ENCODE measurements around the gene CSF2RB. TPM values are rescaled to one million over a fixed set of nuclear protein-coding genes. Genes with fewer than 3 reads are reported as not detected.

The CSF2RB gene
- total RNA-seq = 4.6 and 4.9 TPM in 2 replicates

DNA sequence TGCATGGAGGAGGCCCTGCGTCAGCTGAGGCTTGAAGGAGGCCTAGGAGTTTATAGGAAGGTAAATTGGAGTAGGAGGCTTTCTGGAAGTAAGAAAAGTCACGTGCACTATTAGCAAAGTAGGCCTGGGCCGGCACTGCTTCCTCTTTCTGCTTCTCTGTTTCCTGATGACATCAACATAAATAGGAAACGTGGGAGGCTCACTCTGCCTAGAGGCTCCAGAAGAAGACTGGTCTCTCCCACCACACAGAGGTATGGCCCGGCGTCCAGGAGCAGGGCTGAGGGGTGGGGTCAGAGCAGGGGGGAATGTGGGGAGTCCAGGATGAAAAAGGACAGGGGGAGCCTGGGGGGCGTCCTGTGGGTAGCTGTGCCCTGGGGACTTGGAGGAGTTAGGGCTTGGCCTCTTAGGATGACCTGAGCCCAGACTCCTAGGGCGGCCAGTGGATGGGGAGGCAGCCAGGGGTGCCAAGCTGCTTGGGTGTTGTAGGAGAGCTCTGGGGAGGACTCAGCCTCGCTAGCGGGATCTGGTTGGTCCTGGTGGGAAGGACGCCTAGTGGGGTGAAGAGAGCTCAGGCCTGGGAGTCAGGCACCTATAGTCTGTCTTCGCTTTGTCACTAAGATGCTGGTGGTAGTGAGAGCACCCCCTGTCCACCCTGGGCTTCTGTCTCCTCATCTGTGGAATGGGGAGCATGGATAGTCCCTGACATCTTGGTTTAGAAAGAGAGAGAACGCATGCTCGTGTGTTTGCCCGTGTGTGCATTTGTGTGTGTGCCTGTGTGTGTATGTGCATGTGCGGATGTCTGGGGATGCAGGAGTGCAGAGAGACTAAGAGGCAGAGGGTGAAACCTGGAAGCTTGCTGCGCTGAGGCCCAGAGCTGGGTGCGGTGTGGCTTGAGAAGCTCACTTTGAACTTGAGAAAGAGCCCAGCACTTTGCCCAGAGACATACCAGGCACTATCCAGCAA, at the start of gene CSF2RB:
TSS of gene CSF2RB (plus strand) at position 202 of the 963 bp plus-strand sequence. CDS start 8,580 bp downstream, outside the sequence.
- intact Hi-C loops (cut with micrococcal nuclease) = no loop called here
- Mint-ChIP-seq H3K36me3 (ENCODE audit: low read depth) (no peaks in the 10 kb centered on the region), H3K4me1 (ENCODE audit: low read depth) (peaks cover 11% of the 10 kb centered on the region), H3K27me3 (ENCODE audit: low read depth) (peaks cover 37% of the 10 kb centered on the region), H3K27ac (no peak within 1 kb of the TSS), H3K4me3 (ENCODE audit: low read depth) (peak within 1 kb of the TSS; percentile 73), H3K9me3 (no peaks in the 10 kb centered on the region)
- DNase-seq (ENCODE audit: low spot score) = no peak

DNA sequence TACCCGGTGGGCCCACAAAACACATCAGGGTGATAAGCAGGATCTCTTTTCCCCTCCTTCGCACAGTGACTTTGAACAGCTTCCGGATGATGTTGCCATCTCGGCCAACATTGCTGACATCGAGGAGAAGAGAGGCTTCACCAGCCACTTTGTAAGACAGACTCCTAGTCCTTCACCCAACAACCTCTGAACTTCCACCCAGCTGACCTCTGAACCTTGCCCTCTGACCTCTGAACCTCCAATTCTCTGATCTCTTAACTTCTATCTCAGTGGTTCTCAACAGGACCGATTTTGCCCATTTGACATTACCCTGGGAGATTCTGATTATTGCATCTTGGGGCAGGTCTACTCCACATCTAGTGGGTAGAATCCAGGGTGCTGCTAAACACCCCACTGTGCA, 49.4 kb upstream of the CSF2RB start:
- Mint-ChIP-seq H3K4me1 (ENCODE audit: low read depth) (peaks cover 50% of the 10 kb centered on the region), H3K27me3 (ENCODE audit: low read depth) (no peaks in the 10 kb centered on the region)
- intact Hi-C loops (cut with micrococcal nuclease) = loop anchor here (5.0 kb wide), 1 partner anchor 298 kb away; no protein-coding TSS in a partner anchor

GRCh38 chr22:36864454-36865215, 48.8 kb upstream of the CSF2RB start:
- intact Hi-C loops (cut with micrococcal nuclease) = loop anchor here (5.0 kb wide), 1 partner anchor 298 kb away; no protein-coding TSS in a partner anchor
- peaks cover 32% of the 10 kb centered on the region for H3K36me3 Mint-ChIP-seq (ENCODE audit: low read depth)
- H3K9me3 Mint-ChIP-seq = no peaks in the 10 kb centered on the region
- no peak for DNase-seq (ENCODE audit: low spot score)
- H3K4me1 Mint-ChIP-seq (ENCODE audit: low read depth) = peaks cover 45% of the 10 kb centered on the region
- H3K27me3 Mint-ChIP-seq (ENCODE audit: low read depth) = no peaks in the 10 kb centered on the region
- H3K27ac Mint-ChIP-seq = peak overlapping the region; percentile 64
- H3K4me3 Mint-ChIP-seq (ENCODE audit: low read depth) = no peak overlapping the region

More for the DNA sequence above, 49.4 kb upstream of the CSF2RB start:
- Mint-ChIP-seq H3K36me3 (ENCODE audit: low read depth) (peaks cover 32% of the 10 kb centered on the region), H3K4me3 (ENCODE audit: low read depth) (no peak overlapping the region), H3K9me3 (no peaks in the 10 kb centered on the region), H3K27ac (peak overlapping the region; percentile 8)
- no peak for DNase-seq (ENCODE audit: low spot score)

- DNase-seq (ENCODE audit: low spot score) = no peak
- Mint-ChIP-seq H3K4me1 (ENCODE audit: low read depth) (peaks cover 38% of the 10 kb centered on the region), H3K9me3 (no peaks in the 10 kb centered on the region), H3K4me3 (ENCODE audit: low read depth) (no peak overlapping the region), H3K27me3 (ENCODE audit: low read depth) (no peaks in the 10 kb centered on the region), H3K27ac (peak overlapping the region; percentile 64), H3K36me3 (ENCODE audit: low read depth) (peaks cover 32% of the 10 kb centered on the region)
- intact Hi-C loops (cut with micrococcal nuclease) = no loop called here
These were observed 48.1 kb upstream of the CSF2RB start for GRCh38 chr22:36865346-36865745.

GRCh38 chr22:36867695-36868094, 45.7 kb upstream of the CSF2RB start:
- peaks cover 46% of the 10 kb centered on the region for H3K36me3 Mint-ChIP-seq (ENCODE audit: low read depth)

GRCh38 chr22:36868546-36869181, 44.8 kb upstream of the CSF2RB start:
- Mint-ChIP-seq H3K4me3 (ENCODE audit: low read depth) (no peak overlapping the region), H3K27me3 (ENCODE audit: low read depth) (no peaks in the 10 kb centered on the region), H3K36me3 (ENCODE audit: low read depth) (peaks cover 53% of the 10 kb centered on the region), H3K27ac (no peak overlapping the region), H3K9me3 (no peaks in the 10 kb centered on the region), H3K4me1 (ENCODE audit: low read depth) (peaks cover 29% of the 10 kb centered on the region)
- no peak for DNase-seq (ENCODE audit: low spot score)
- intact Hi-C loops (cut with micrococcal nuclease) = no loop called here

More at GRCh38 chr22:36867695-36868094, 45.7 kb upstream of the CSF2RB start:
- peaks cover 22% of the 10 kb centered on the region for H3K4me1 Mint-ChIP-seq (ENCODE audit: low read depth)
- intact Hi-C loops (cut with micrococcal nuclease) = no loop called here
- H3K9me3 Mint-ChIP-seq = no peaks in the 10 kb centered on the region
- no peak for DNase-seq (ENCODE audit: low spot score)
- H3K4me3 Mint-ChIP-seq (ENCODE audit: low read depth) = no peak overlapping the region
- no peak overlapping the region for H3K27ac Mint-ChIP-seq
- H3K27me3 Mint-ChIP-seq (ENCODE audit: low read depth) = no peaks in the 10 kb centered on the region

- peaks cover 49% of the 10 kb centered on the region for H3K36me3 Mint-ChIP-seq (ENCODE audit: low read depth)
- intact Hi-C loops (cut with micrococcal nuclease) = loop anchor here (5.0 kb wide), 1 partner anchor 107 kb away; no protein-coding TSS in a partner anchor
- H3K27ac Mint-ChIP-seq = peak overlapping the region; percentile 30
These were observed 43.2 kb upstream of the CSF2RB start for GRCh38 chr22:36870250-36870649.

DNA sequence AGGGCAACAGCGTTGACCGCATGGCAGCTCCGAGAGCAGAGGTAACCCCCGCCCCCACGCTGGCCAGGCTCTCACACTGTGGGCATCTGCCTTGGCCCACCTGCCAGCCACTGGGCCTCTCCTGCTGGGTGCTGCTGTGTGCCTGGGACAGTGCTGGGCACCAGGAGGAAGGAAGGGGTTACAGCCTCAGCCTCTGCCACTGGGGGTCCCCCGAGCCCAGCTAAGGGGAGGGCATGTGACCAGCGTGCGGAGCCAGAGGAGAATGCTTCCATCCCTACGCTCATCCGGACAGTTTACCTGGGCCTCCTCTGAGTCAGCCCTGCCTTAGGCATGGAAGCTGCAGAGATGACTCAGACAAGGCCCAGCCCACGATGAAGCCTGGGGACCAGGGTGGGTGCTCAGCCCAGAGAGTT, 41.8 kb upstream of the CSF2RB start:
- H3K4me1 Mint-ChIP-seq (ENCODE audit: low read depth) = peaks cover 22% of the 10 kb centered on the region
- no peak overlapping the region for H3K4me3 Mint-ChIP-seq (ENCODE audit: low read depth)
- intact Hi-C loops (cut with micrococcal nuclease) = loop anchor here (5.0 kb wide), 1 partner anchor 106 kb away; no protein-coding TSS in a partner anchor
- H3K27me3 Mint-ChIP-seq (ENCODE audit: low read depth) = no peaks in the 10 kb centered on the region
- H3K9me3 Mint-ChIP-seq = no peaks in the 10 kb centered on the region
- no peak for DNase-seq (ENCODE audit: low spot score)
- peaks cover 45% of the 10 kb centered on the region for H3K36me3 Mint-ChIP-seq (ENCODE audit: low read depth)
- H3K27ac Mint-ChIP-seq = no peak overlapping the region

More at GRCh38 chr22:36870250-36870649, 43.2 kb upstream of the CSF2RB start:
- H3K9me3 Mint-ChIP-seq = no peaks in the 10 kb centered on the region
- no peaks in the 10 kb centered on the region for H3K27me3 Mint-ChIP-seq (ENCODE audit: low read depth)
- no peak for DNase-seq (ENCODE audit: low spot score)
- H3K4me3 Mint-ChIP-seq (ENCODE audit: low read depth) = no peak overlapping the region
- H3K4me1 Mint-ChIP-seq (ENCODE audit: low read depth) = peaks cover 30% of the 10 kb centered on the region

- DNase-seq (ENCODE audit: low spot score) = no peak
- H3K36me3 Mint-ChIP-seq (ENCODE audit: low read depth) = peaks cover 45% of the 10 kb centered on the region
- H3K4me3 Mint-ChIP-seq (ENCODE audit: low read depth) = no peak overlapping the region
- intact Hi-C loops (cut with micrococcal nuclease) = loop anchor here (5.0 kb wide), 1 partner anchor 105 kb away; no protein-coding TSS in a partner anchor
- H3K4me1 Mint-ChIP-seq (ENCODE audit: low read depth) = peaks cover 22% of the 10 kb centered on the region
- H3K27me3 Mint-ChIP-seq (ENCODE audit: low read depth) = no peaks in the 10 kb centered on the region
- H3K27ac Mint-ChIP-seq = peak overlapping the region; percentile 67
- H3K9me3 Mint-ChIP-seq = no peaks in the 10 kb centered on the region
These were observed 41.3 kb upstream of the CSF2RB start for GRCh38 chr22:36872084-36872483.

DNA sequence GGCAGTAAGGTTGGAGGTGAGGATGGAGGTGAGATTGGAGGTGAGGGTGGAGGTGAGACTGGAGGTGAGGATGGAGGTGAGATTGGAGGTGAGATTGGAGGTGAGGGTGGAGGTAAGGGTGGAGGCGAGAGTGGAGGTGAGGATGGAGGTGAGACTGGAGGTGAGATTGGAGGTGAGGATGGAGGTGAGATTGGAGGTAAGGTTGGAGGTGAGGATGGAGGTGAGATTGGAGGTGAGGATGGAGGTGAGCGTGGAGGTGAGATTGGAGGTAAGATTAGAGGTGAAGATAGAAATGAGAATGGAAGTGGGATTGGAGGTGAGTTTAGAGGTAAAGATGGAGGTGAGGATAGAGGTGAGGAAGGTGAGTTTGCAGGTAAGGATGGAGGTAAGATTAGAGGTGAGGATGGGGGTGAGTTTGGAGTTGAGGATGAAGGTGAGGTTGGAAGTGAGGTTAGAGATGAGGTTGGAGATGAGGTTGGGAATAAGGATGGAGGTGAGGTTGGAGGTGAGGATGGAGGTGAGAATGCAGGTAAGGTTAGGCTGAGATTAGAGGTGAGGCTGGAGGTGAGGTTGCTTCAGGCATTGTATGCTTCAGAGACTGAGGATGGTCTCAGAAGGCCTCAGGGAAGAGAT, 40.4 kb upstream of the CSF2RB start:
- H3K9me3 Mint-ChIP-seq = no peaks in the 10 kb centered on the region
- H3K27me3 Mint-ChIP-seq (ENCODE audit: low read depth) = no peaks in the 10 kb centered on the region
- intact Hi-C loops (cut with micrococcal nuclease) = loop anchor here (1.0 to 5.0 kb wide), 2 partner anchors 12 to 104 kb away; partner anchors contain the start of gene NCF4
- H3K36me3 Mint-ChIP-seq (ENCODE audit: low read depth) = peaks cover 49% of the 10 kb centered on the region
- peak overlapping the region; percentile 67 for H3K27ac Mint-ChIP-seq
- DNase-seq (ENCODE audit: low spot score) = no peak
- peaks cover 22% of the 10 kb centered on the region for H3K4me1 Mint-ChIP-seq (ENCODE audit: low read depth)
- H3K4me3 Mint-ChIP-seq (ENCODE audit: low read depth) = peak overlapping the region; percentile 9

GRCh38 chr22:36873614-36874308, 39.7 kb upstream of the CSF2RB start:
- Mint-ChIP-seq H3K27ac (peak overlapping the region; percentile 86), H3K4me1 (ENCODE audit: low read depth) (peaks cover 22% of the 10 kb centered on the region), H3K4me3 (ENCODE audit: low read depth) (no peak overlapping the region), H3K36me3 (ENCODE audit: low read depth) (peaks cover 53% of the 10 kb centered on the region), H3K9me3 (no peaks in the 10 kb centered on the region), H3K27me3 (ENCODE audit: low read depth) (no peaks in the 10 kb centered on the region)
- peak; percentile 22 for DNase-seq (ENCODE audit: low spot score)
- intact Hi-C loops (cut with micrococcal nuclease) = loop anchor here (1.0 to 5.0 kb wide), 4 partner anchors 12 to 104 kb away; partner anchors contain the start of gene NCF4

Measured in activated T-helper 2 cell treated with anti-CD3 and anti-CD28 coated beads, Interferon-gamma antibody, Interleukin-2, Interleukin-4, amounts not matched to agents 10 μg/mL and 5 μg/mL and 100 μg/mL, durations not matched to agents 14 hours and 24 hours and 36 hours (primary cell).